Measurements from ENCODE around the gene POU2F3.

- TF ChIP-seq, protein P1, sequence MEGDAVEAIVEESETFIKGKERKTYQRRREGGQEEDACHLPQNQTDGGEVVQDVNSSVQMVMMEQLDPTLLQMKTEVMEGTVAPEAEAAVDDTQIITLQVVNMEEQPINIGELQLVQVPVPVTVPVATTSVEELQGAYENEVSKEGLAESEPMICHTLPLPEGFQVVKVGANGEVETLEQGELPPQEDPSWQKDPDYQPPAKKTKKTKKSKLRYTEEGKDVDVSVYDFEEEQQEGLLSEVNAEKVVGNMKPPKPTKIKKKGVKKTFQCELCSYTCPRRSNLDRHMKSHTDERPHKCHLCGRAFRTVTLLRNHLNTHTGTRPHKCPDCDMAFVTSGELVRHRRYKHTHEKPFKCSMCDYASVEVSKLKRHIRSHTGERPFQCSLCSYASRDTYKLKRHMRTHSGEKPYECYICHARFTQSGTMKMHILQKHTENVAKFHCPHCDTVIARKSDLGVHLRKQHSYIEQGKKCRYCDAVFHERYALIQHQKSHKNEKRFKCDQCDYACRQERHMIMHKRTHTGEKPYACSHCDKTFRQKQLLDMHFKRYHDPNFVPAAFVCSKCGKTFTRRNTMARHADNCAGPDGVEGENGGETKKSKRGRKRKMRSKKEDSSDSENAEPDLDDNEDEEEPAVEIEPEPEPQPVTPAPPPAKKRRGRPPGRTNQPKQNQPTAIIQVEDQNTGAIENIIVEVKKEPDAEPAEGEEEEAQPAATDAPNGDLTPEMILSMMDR (IDR thresholded peaks at IDR 0.05; ENCODE audit: low read length) = no peak
- no peak for TF ChIP-seq EZH2 (IDR thresholded peaks at IDR 0.05; ENCODE audit: borderline replicate concordance, low read length)
Measured at GRCh38 chr11:120226714-120227113, 13.2 kb upstream of the POU2F3 start.

Data from OCI-LY1 (cell line).